GM12801 (cell line): Measurements from ENCODE around the gene FARP1.

Experiments
- TF ChIP-seq, protein P1 (sequence below): IDR thresholded peaks from one replicate; pipeline ENCODE4 v1.5.1; 2011; ENCODE audit warnings: control low read depth; ENCODE audit not compliant: insufficient read length; ENCODE audit errors: extremely low read depth

Gene FARP1

DNA sequence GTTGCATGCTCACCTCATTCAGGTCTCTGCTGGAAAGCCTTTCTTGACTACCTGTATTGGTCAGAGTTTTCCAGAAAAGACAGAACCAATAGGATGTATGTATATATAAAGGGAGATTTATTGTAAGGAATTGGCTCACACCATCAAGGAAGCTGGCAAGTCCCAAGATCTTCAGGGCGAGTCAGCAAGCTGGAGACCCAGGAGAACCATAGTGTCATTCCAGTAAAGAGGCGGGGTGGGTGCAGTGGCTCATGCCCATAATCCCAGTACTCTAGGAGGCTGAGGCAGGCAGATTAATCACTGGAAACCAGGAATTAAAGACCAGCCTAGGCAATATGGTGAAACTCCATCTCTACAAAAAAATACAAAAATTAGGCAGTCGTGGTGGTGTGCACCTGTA lies 30.4 kb upstream of the FARP1 start:
- TF ChIP-seq, protein P1, sequence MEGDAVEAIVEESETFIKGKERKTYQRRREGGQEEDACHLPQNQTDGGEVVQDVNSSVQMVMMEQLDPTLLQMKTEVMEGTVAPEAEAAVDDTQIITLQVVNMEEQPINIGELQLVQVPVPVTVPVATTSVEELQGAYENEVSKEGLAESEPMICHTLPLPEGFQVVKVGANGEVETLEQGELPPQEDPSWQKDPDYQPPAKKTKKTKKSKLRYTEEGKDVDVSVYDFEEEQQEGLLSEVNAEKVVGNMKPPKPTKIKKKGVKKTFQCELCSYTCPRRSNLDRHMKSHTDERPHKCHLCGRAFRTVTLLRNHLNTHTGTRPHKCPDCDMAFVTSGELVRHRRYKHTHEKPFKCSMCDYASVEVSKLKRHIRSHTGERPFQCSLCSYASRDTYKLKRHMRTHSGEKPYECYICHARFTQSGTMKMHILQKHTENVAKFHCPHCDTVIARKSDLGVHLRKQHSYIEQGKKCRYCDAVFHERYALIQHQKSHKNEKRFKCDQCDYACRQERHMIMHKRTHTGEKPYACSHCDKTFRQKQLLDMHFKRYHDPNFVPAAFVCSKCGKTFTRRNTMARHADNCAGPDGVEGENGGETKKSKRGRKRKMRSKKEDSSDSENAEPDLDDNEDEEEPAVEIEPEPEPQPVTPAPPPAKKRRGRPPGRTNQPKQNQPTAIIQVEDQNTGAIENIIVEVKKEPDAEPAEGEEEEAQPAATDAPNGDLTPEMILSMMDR, result no peak

DNA sequence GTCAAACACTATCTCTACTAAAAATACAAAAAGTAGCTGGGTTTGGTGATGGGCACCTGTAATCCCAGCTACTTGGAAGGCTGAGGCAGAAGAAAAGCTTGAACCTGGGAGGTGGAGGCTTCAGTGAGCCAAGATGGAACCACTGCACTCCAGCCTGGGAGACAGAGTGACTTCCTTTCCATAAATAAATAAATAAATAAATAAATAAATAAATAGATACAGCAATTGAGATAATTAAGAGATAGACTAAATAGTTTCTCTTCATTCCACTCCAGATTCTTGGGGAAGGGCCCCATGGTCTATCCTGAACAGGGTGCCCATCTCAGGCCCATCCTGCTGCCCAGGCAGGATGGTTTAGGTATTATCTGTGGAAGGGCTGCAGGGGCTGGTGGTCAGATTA lies 24.0 kb upstream of the FARP1 start:
- TF ChIP-seq, protein P1, result no peak

DNA sequence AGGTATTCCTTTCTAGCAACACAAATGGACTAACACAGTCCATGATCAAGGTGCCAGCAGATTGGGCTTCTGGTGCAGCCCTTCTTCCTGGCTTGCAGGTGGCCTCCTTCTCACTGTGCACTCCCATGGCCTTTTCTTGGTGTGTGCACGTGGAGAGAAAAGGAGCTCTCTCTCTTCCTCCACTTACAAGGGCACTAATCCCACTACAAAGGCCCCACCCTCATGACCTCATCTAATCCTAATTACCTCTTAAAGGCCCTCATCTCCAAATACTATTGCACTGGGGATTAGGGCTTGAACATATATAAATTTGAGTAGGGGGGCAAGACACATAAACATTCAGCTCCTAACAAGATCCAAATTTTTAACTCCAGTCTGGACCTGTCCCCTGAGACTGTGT lies 19.7 kb upstream of the FARP1 start:
- TF ChIP-seq, protein P1, result no peak

DNA sequence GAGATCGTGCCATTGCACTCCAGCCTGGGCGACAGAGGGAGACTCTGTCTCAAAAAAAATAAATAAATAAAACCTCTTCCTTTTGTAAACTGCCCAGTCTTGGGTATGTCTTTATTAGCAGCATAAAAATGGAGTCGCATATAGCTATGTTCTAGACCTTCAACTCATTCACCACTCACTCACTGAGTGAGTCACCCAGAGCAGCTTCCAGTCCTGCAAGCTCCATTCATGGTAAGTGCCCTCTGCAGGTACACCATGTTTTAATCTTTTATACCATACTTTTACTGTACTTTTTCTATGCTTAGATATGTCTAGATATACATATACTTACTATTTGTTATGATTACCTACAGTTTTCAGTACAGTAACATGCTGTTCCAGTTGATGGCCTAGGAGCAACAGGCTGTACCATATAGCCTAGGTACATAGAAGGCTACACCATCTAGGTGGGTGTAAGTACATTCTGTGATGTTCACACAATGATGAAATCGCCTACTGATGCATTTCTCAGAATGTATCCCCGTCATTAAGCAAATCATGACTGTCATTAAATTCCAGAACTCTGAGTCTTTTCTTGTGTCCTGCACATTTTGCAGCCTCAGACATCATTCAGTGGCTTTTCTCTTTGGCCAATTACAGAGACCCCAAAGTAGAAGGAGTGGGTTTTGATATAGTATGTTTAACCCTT lies 13.7 kb upstream of the FARP1 start:
- TF ChIP-seq, protein P1, result no peak

DNA sequence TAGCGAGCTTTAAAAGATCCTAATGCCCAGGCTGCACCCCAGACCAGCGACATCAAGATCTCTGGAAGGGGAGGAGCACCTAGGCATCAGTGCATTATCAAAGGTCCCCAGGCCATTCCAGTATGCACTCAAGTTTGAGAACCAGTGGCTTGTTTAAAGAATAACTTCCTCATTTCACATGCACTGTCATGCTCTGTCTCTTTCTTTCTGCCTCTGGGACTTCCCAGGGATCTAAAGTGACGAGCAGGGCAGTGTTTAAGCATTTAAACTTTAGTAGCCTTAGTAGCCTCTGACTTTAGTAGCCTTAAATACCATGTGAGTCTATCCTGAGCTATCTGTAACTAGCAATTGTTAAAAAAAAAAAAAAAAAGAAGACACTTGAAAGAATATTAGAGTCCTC lies 8.9 kb upstream of the FARP1 start:
- TF ChIP-seq, protein P1, result no peak

DNA sequence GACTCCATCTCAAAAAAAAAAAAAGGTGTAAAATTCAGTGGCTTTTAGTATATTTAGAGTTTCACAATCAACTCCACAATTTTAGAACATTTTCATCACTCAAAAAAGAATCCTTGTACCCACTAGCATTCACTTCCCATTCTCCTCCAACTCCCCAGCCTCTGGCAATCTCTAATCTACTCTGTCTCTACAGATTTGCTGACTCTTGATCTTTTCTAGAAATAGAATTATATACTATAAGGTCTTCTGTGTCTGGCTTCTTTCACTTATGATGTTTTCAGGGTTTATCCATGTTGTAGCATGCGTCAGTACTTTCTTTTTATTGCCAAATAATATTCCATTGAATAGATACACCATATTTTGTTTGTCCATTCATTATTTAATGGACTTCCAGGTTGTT lies 8.0 kb upstream of the FARP1 start:
- TF ChIP-seq, protein P1, result no peak

DNA sequence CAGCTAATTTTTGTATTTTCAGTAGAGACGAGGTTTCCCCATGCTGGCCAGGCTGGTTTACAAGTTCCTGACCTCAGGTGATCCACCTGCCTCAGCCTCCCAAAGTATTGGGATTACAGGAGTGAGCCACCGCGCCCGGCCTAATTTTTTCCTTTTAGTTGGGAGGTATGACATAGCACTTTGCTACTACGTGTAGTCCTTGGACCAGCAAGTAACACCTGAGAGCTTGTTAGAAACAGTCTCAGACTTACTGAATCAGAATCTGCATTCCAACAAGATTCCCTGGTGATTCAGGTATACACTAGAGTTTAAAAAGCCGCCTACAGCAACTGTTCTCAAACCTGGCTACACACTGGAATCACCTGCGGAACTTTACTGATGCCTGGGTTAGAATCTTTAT lies 1.8 kb upstream of the FARP1 start:
- TF ChIP-seq, protein P1, result no peak
